Glutamatergic neuron (in vitro differentiated cells): Measurements from ENCODE around the gene PRSS21. TPM values are rescaled to one million over a fixed set of nuclear protein-coding genes. Genes with fewer than 3 reads are reported as not detected.

Source experiments
- DNase-seq: peaks from one replicate; pipeline ENCODE4 v3.0.0; 2022
- H3K27ac Mint-ChIP-seq: one replicate; pipeline ENCODE4 v1.8.0; 2020; ENCODE audit warnings: mild to moderate bottlenecking, mixed read lengths, inconsistent platforms; ENCODE audit not compliant: unreplicated experiment
- H3K27me3 Mint-ChIP-seq: one replicate; pipeline ENCODE4 v1.8.0; 2020; ENCODE audit warnings: mild to moderate bottlenecking, moderate library complexity, mixed read lengths, inconsistent platforms; ENCODE audit not compliant: unreplicated experiment
- H3K36me3 Mint-ChIP-seq: one replicate; pipeline ENCODE4 v1.8.0; 2020; ENCODE audit warnings: mild to moderate bottlenecking, mixed read lengths, inconsistent platforms; ENCODE audit not compliant: unreplicated experiment
- H3K4me1 Mint-ChIP-seq: one replicate; pipeline ENCODE4 v1.8.0; 2020; ENCODE audit warnings: mild to moderate bottlenecking, low read depth, mixed read lengths, inconsistent platforms; ENCODE audit not compliant: unreplicated experiment
- H3K4me3 Mint-ChIP-seq: one replicate; pipeline ENCODE4 v1.8.0; 2020; ENCODE audit warnings: mild to moderate bottlenecking, mixed read lengths, inconsistent platforms; ENCODE audit not compliant: unreplicated experiment
- H3K9me3 Mint-ChIP-seq: one replicate; pipeline ENCODE4 v1.8.0; 2020; ENCODE audit warnings: mild to moderate bottlenecking, moderate library complexity, mixed read lengths, inconsistent platforms; ENCODE audit not compliant: unreplicated experiment
- total RNA-seq: library from RNA; stranded (reverse); fragmentation: NEBNext Ultra II Directional; extraction: Animal tissue kit (Norgen Biotek cat#: 25700); gene quantifications from one replicate; pipeline ENCODE4 v1.2.1, GENCODE V29; 2021; ENCODE audit not compliant: unreplicated experiment
- TF ChIP-seq, protein P1 (sequence below): fragments of 200-600 bp; sonication (generic); IDR thresholded peaks from one replicate; pipeline ENCODE4 v1.5.0; 2021; ENCODE audit not compliant: partially characterized antibody, unreplicated experiment

The PRSS21 gene
- total RNA-seq, 1 donor from 2014 or later = not detected

DNA sequence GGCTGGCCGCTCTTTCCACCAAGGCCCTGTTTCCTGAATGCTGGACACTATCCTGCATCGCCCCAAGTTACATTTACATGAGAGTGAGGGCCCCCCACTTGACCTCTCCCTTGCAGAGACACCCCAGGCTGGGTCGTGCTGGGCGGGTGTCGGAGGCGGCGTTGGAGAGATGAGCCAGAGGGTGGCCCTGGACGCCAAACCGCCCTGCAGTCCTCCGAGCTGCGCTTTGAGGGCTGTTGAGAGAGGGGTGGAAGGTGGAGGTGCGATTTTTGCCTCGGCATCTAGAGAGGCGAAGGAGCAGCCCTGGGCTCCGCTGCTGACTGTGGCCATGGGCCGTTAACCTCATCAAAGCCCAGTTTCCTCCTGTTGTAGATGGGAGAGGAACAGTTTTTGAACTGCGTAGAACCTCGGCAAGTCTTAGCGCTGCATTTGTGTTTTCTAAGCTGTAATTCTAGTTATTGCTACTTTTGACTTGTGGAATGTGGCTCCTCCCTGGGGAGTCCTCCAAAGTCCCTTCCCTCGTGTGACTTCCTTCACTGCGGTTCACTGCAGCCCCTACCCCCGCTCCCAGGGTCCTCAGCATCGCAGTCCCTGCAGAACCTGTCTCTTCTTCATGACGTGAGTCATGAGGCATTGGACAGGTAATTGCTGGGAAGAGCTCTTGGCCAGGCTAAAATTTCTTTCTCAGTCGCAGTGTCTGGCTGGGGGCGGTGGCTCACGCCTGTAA is 39.0 kb upstream of the PRSS21 start:
- H3K4me3 Mint-ChIP-seq = peak overlapping the region; percentile 92
- DNase-seq = no peak

DNA sequence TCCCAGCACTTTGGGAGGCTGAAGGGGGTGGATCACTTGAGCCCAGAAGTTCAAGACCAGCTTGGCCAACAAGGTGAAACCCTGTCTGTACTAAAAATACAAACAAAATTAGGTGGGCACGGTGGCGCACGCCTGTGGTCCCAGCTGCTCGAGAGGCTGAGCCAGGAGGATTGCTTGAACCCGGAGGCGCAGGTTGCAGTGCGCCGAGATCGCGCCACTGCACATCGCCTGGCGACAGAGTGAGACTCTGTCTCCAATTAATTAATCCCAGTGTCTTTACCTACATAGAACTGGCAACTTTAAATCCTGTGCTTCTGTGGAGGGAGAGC is 38.4 kb upstream of the PRSS21 start:
- Mint-ChIP-seq H3K4me1 (peaks cover 10% of the 10 kb centered on the region), H3K36me3 (no peaks in the 10 kb centered on the region), H3K9me3 (peaks cover 9% of the 10 kb centered on the region), H3K27me3 (peaks cover 16% of the 10 kb centered on the region), H3K27ac (peak overlapping the region; percentile 96), H3K4me3 (peak overlapping the region; percentile 92)
- TF ChIP-seq, protein P1, sequence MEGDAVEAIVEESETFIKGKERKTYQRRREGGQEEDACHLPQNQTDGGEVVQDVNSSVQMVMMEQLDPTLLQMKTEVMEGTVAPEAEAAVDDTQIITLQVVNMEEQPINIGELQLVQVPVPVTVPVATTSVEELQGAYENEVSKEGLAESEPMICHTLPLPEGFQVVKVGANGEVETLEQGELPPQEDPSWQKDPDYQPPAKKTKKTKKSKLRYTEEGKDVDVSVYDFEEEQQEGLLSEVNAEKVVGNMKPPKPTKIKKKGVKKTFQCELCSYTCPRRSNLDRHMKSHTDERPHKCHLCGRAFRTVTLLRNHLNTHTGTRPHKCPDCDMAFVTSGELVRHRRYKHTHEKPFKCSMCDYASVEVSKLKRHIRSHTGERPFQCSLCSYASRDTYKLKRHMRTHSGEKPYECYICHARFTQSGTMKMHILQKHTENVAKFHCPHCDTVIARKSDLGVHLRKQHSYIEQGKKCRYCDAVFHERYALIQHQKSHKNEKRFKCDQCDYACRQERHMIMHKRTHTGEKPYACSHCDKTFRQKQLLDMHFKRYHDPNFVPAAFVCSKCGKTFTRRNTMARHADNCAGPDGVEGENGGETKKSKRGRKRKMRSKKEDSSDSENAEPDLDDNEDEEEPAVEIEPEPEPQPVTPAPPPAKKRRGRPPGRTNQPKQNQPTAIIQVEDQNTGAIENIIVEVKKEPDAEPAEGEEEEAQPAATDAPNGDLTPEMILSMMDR = no peak
- no peak for DNase-seq

More for the DNA sequence above, 39.0 kb upstream of the PRSS21 start:
- H3K9me3 Mint-ChIP-seq = peaks cover 9% of the 10 kb centered on the region
- H3K27ac Mint-ChIP-seq = peak overlapping the region; percentile 96
- no peaks in the 10 kb centered on the region for H3K36me3 Mint-ChIP-seq
- peaks cover 16% of the 10 kb centered on the region for H3K27me3 Mint-ChIP-seq
- TF ChIP-seq, protein P1 = no peak
- H3K4me1 Mint-ChIP-seq = peaks cover 10% of the 10 kb centered on the region

DNA sequence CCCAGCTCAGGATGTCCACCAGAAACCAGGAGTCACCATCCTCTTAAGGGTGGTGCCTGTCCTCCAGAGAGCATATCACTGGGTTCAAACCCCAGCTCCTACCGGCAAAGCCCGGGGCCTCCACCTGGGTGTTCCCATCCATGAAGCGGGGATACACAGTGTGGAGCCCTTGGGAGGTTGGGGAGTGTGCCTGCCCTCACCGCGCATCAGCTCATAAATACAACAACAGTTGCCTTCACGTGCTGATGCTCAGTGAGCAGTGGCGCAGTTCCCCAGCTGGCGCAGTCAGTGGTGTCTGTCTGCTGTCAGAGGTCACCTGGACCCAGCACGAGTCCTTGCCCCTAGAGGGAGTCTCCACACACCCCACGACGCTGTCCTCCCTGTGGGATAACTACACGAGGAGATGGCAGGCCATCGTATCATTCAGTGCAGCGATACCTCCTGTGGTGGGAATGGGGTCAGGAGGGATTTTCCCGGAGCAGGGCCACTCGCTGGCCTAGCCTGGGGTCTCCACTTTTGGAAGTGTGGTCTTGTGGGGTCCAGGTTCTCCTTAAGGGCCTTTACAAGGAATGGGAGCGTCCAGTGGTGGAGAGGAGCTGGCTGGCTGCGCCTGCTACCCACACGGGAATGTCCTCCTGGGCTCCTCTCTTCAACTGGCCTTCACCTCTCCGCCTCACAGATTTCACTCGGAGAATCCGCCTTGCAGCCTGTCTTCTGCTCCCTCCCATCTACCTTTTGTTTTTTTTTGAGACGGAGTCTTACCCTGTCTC is 37.7 kb upstream of the PRSS21 start:
- Mint-ChIP-seq H3K4me3 (no peak overlapping the region), H3K27me3 (peaks cover 16% of the 10 kb centered on the region), H3K27ac (peak overlapping the region; percentile 22), H3K9me3 (peaks cover 9% of the 10 kb centered on the region), H3K4me1 (peaks cover 10% of the 10 kb centered on the region), H3K36me3 (no peaks in the 10 kb centered on the region)
- DNase-seq = no peak
- TF ChIP-seq, protein P1 = no peak

DNA sequence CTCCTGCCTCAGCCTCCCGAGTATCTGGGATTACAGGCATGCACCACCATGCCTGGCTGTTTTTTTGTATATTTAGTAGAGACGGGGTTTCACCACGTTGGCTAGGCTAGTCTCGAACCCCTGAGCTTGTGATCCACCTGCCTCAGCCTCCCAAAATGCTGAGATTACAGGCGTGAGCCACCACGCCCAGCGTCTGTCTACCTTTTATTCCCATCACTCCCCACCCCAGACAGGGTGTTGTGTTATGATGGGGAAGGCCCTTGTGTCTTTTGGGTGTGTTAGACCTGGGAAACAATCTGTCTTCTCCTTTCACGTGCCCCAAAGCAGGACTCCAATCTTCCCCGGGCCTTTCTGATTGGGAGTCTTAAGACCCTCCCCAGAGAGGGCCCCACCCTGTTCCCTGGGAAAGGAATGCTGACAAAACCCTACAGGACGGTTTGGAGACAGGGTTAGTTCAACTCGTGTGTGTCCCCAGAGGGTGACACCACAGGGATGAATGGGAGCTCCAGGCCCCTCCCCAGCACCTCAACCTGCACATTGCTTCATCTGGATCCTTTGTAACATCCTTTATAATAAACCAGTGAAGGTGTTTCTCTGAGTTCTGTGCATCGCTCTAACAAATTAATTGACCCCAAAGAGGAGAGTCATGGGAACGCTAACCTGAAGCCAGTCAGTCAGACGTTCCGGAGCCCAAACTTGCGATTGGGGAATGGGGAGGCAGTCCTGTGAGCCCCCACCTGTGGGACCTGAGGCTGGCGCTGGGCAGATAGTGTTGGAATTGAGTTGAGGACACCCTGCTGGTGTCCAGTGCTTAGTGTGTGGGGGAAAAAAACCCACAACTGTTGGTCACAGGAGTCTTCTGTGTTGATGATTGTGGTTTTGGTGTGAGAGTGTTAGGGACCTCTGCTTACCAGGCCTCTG is 36.8 kb upstream of the PRSS21 start:
- H3K9me3 Mint-ChIP-seq = peaks cover 9% of the 10 kb centered on the region
- H3K36me3 Mint-ChIP-seq = no peaks in the 10 kb centered on the region
- H3K4me3 Mint-ChIP-seq = peak overlapping the region; percentile 15
- TF ChIP-seq, protein P1 = no peak
- H3K4me1 Mint-ChIP-seq = peaks cover 10% of the 10 kb centered on the region
- no peak for DNase-seq
- H3K27me3 Mint-ChIP-seq = peaks cover 16% of the 10 kb centered on the region
- no peak overlapping the region for H3K27ac Mint-ChIP-seq
